Mucosa of descending colon (tissue), 3 donors: ENCODE results near the gene HIVEP2. TPM values are rescaled to one million over a fixed set of nuclear protein-coding genes. Genes with fewer than 3 reads are reported as not detected.
A peak's percentile ranks its signal among the peaks of the same experiment; 100 is the strongest.

ENCODE experiments used
- ATAC-seq: fragments of 200-7000 bp; cut with Tn5 transposase; one replicate; pipeline ENCODE4 v1.9.1; 2020; ENCODE audit warnings: mild to moderate bottlenecking, moderate library complexity
- DNase-seq, 3 donors: peaks; one replicate each; pipeline ENCODE4 v3.0.0-alpha.2; 2020
- H3K36me3 ChIP-seq: fragments of 200-600 bp; one replicate; pipeline ENCODE4 v1.8.0; 2021; ENCODE audit warnings: low read depth, mild to moderate bottlenecking
- H3K4me1 ChIP-seq: fragments of 200-600 bp; one replicate; pipeline ENCODE4 v1.8.0; 2021; ENCODE audit warnings: low read depth, mild to moderate bottlenecking
- H3K4me3 ChIP-seq: fragments of 200-600 bp; one replicate; pipeline ENCODE4 v1.8.0; 2021; ENCODE audit warnings: mild to moderate bottlenecking
- H3K9me3 ChIP-seq: fragments of 200-600 bp; one replicate; pipeline ENCODE4 v1.8.0; 2021; ENCODE audit warnings: mild to moderate bottlenecking
- intact Hi-C, 2 donors: fragments of 100-400 bp; cut with DNase I in 1 of 2; cut with micrococcal nuclease in 1 of 2; formaldehyde crosslinking; loops; one replicate each; pipeline versions ENCODE4 v1.11.0 to v1.11.1; 2022; cut with DNase I, micrococcal nuclease
- long read RNA-seq, 2 donors: library from polyadenylated mRNA; unstranded; transcript quantifications; one replicate each; pipeline ENCODE4 v2.0.0, GENCODE V29; 2019 to 2021
- total RNA-seq, 3 donors: library from RNA; stranded (reverse); fragmentation: NEBNext Ultra II Directional in 2 of 3; extraction: Animal tissue kit (Norgen Biotek cat#: 25700) in 2 of 3; gene quantifications; one replicate each; pipeline versions ENCODE4 v1.2.1 to v1.2.4, GENCODE V29; 2021 to 2023
- TF ChIP-seq, protein P1 (sequence below): fragments of 200-600 bp; IDR thresholded peaks from one replicate; pipeline ENCODE4 v1.8.0; 2022; ENCODE audit warnings: antibody characterized with exemption, mild to moderate bottlenecking
- donor health status: DM: no; HTN: no; CAD: no; lungs with moderate emphysema.
- donor health status: DM: no; HTN: no; CAD: no.
- donor health status: DM: no; HTN: yes; CAD: no.

Gene HIVEP2, protein sequence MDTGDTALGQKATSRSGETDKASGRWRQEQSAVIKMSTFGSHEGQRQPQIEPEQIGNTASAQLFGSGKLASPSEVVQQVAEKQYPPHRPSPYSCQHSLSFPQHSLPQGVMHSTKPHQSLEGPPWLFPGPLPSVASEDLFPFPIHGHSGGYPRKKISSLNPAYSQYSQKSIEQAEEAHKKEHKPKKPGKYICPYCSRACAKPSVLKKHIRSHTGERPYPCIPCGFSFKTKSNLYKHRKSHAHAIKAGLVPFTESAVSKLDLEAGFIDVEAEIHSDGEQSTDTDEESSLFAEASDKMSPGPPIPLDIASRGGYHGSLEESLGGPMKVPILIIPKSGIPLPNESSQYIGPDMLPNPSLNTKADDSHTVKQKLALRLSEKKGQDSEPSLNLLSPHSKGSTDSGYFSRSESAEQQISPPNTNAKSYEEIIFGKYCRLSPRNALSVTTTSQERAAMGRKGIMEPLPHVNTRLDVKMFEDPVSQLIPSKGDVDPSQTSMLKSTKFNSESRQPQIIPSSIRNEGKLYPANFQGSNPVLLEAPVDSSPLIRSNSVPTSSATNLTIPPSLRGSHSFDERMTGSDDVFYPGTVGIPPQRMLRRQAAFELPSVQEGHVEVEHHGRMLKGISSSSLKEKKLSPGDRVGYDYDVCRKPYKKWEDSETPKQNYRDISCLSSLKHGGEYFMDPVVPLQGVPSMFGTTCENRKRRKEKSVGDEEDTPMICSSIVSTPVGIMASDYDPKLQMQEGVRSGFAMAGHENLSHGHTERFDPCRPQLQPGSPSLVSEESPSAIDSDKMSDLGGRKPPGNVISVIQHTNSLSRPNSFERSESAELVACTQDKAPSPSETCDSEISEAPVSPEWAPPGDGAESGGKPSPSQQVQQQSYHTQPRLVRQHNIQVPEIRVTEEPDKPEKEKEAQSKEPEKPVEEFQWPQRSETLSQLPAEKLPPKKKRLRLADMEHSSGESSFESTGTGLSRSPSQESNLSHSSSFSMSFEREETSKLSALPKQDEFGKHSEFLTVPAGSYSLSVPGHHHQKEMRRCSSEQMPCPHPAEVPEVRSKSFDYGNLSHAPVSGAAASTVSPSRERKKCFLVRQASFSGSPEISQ (N-terminal part only)
- 10 to 100 TPM in 2 of 3 donors, 1 to 10 TPM in 1; 7.8 to 17.7 (median 11.3) TPM for total RNA-seq
- long read RNA-seq, donor 1, partial matches to known transcripts = 2 of 8 reads
- long read RNA-seq, donor 1, other reads (novel, unspliced or antisense) = 6 of 8 reads
- long read RNA-seq, donor 2 = 0 reads

DNA sequence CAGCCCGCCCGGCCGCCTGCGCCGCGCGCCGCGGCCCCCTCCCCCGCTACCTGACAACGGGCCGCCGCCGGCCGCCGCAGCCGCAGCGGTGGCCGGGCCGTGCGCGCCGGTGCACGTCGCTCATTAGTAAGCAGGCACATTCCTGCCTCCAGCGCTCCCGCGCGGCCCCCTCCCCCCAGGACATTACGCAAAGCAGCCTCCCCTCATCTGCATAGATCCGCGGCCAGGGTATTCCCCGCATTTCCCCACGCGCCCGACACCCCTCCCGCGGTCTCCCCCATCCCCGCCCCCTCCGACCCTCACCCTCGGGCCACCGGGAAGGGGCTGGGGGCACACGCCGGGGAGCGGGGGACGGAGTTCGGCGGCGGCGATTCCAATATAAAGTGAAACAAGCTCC lies at the start of gene HIVEP2:
TSS of gene HIVEP2 (minus strand) at position 128 of the 397 bp plus-strand sequence. CDS start 170,438 bp downstream, outside the sequence.
- TF ChIP-seq, protein P1, sequence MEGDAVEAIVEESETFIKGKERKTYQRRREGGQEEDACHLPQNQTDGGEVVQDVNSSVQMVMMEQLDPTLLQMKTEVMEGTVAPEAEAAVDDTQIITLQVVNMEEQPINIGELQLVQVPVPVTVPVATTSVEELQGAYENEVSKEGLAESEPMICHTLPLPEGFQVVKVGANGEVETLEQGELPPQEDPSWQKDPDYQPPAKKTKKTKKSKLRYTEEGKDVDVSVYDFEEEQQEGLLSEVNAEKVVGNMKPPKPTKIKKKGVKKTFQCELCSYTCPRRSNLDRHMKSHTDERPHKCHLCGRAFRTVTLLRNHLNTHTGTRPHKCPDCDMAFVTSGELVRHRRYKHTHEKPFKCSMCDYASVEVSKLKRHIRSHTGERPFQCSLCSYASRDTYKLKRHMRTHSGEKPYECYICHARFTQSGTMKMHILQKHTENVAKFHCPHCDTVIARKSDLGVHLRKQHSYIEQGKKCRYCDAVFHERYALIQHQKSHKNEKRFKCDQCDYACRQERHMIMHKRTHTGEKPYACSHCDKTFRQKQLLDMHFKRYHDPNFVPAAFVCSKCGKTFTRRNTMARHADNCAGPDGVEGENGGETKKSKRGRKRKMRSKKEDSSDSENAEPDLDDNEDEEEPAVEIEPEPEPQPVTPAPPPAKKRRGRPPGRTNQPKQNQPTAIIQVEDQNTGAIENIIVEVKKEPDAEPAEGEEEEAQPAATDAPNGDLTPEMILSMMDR = no peak
- no peaks in the 10 kb centered on the region for H3K36me3 ChIP-seq
- no peaks in the 10 kb centered on the region for H3K9me3 ChIP-seq
- peaks cover 6% of the 10 kb centered on the region for H3K4me1 ChIP-seq
- ATAC-seq (peak; percentile 50), DNase-seq (peak; percentile 90 to 93 (median 91))
- peak within 1 kb of the TSS; percentile 76 for H3K4me3 ChIP-seq
- intact Hi-C loops = no loop called here

DNA sequence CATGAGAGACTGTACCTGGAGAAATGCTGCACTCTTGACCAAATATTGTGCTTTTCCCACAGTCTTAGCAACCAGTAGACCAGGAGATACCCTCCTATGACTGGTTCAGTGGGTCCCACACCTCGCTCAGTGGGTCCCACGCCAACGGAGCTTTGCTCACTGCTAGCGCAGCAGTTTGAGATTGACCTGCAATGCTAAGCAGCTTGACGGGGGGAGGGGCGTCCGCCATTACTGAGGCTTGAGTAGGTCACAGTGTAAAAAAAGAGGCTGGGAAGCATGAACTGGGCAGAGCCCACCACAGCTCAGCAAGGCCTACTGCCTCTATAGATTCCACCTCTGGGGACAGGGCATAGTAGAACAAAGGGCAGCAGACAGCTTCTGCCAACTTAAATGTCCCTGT lies 49.0 kb upstream of the HIVEP2 start:
- ATAC-seq (no peak), DNase-seq (no peak)
- no peaks in the 10 kb centered on the region for H3K9me3 ChIP-seq
- H3K4me3 ChIP-seq = no peak overlapping the region
- TF ChIP-seq, protein P1 = no peak
- intact Hi-C loops = no loop called here
- H3K4me1 ChIP-seq = no peaks in the 10 kb centered on the region
- no peaks in the 10 kb centered on the region for H3K36me3 ChIP-seq

DNA sequence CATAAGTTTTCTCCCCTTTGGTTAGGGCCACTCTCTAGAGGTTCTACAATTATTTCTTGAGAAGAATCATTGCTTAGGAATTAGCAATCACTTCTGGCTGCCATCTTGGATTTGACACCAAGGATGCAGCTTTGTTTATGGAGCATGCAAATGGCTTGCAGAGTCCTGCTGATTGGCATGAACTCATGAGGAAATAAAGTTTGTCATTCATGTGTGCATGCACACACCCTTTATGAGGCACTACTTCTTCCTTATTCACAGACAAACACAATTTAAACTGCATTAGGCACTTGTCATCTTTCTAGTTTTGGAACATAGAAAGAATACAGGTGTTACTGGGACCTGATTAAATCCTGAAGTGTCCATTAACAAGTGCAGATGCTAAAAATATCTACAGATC lies 42.5 kb upstream of the HIVEP2 start:
- ATAC-seq = peak; percentile 69
- no peaks in the 10 kb centered on the region for H3K36me3 ChIP-seq

DNA sequence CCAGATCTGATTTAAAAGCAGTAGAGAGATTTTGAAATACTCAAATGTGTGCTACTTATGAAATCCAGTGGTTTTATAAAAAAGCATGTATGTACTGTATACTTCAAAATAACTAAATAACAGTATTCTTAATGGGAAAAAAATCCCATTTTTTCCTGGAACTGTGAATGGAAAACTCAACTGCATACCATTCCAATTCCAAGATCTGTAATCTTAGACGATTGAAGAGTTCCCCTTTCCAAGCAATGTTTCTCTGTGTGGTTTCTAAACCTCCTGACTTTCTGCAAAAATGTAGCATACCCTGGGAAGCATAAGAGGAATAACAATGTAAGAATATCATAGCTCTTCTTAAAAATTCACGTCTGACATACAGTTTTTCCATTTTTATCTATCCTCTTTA lies 40.3 kb upstream of the HIVEP2 start:
- intact Hi-C loops = no loop called here
- H3K36me3 ChIP-seq = no peaks in the 10 kb centered on the region
- H3K9me3 ChIP-seq = peaks cover 4% of the 10 kb centered on the region
- no peak overlapping the region for H3K4me3 ChIP-seq
- no peak for ATAC-seq
- no peaks in the 10 kb centered on the region for H3K4me1 ChIP-seq
- TF ChIP-seq, protein P1 = no peak
- DNase-seq = no peak

More for the DNA sequence above, 42.5 kb upstream of the HIVEP2 start:
- Histone ChIP-seq H3K4me3 (no peak overlapping the region), H3K9me3 (no peaks in the 10 kb centered on the region), H3K4me1 (no peaks in the 10 kb centered on the region)
- intact Hi-C loops = no loop called here
- TF ChIP-seq, protein P1 = no peak
- no peak for DNase-seq

DNA sequence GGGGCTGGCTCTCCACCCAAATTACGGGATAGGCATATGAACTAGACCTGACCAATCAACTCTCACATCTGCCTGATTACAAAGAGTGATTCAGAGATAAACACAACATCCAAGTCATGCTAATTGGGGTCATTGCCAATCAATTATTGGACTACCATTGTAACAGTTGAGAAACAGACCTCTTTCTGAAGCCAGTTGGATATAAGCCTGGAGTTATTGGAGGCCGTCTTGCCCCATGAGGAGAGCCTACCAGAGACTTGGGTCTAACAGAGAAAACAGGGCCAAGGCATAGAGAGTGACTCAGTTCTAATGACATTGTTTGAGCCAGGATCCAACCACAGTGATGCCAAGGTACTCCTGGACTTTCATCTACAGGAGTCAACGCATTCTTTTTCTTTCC lies 39.4 kb upstream of the HIVEP2 start:
- ATAC-seq (no peak), DNase-seq (no peak)
- TF ChIP-seq, protein P1 = no peak
- Histone ChIP-seq H3K4me3 (no peak overlapping the region), H3K36me3 (no peaks in the 10 kb centered on the region), H3K9me3 (peaks cover 4% of the 10 kb centered on the region), H3K4me1 (no peaks in the 10 kb centered on the region)
- intact Hi-C loops = no loop called here
